Left ventricle myocardium inferior (tissue), 1 donor: ENCODE data around the gene CARD8. TPM values are rescaled to one million over a fixed set of nuclear protein-coding genes. Genes with fewer than 3 reads are reported as not detected.
A peak's percentile ranks its signal among the peaks of the same experiment; 100 is the strongest.

ENCODE experiments used
- DNase-seq: peaks from one replicate; pipeline ENCODE4 v3.0.0-alpha.2; 2020
- H3K27ac ChIP-seq: fragments of 200-600 bp; replicated peaks from 2 replicates; pipeline ENCODE4 v1.8.0; 2021
- H3K27me3 ChIP-seq: fragments of 200-600 bp; 2 replicates; pipeline ENCODE4 v1.8.0; 2021; ENCODE audit warnings: low read depth
- H3K36me3 ChIP-seq: fragments of 200-600 bp; 2 replicates; pipeline ENCODE4 v1.8.0; 2021
- H3K4me1 ChIP-seq: fragments of 200-600 bp; 2 replicates; pipeline ENCODE4 v1.8.0; 2021
- H3K4me3 ChIP-seq: fragments of 200-600 bp; 2 replicates; pipeline ENCODE4 v1.8.0; 2021; ENCODE audit warnings: mild to moderate bottlenecking, moderate library complexity
- H3K9me3 ChIP-seq: fragments of 200-600 bp; replicated peaks from 2 replicates; pipeline ENCODE4 v1.8.0; 2021
- CTCF ChIP-seq: fragments of 200-600 bp; IDR thresholded peaks from 2 replicates; pipeline ENCODE4 v1.8.0; 2021; ENCODE audit warnings: antibody characterized with exemption, mild to moderate bottlenecking, borderline replicate concordance
- intact Hi-C: fragments of 100-400 bp; cut with micrococcal nuclease; formaldehyde crosslinking; loops from one replicate; pipeline ENCODE4 v1.11.0; 2022
- total RNA-seq: library from RNA; stranded (reverse); fragmentation: NEBNext Ultra II Directional; extraction: Animal tissue kit (Norgen Biotek cat#: 25700); gene quantifications from one replicate; pipeline ENCODE4 v1.2.1, GENCODE V29; 2021
- donor health status: DM: no; HTN: yes; CAD: no; lungs with severe emphysema.

Gene CARD8
- total RNA-seq, 1 donor from 2014 or later, result 33.3 TPM

GRCh38 chr19:48174445-48175030, 81.2 kb downstream of the CARD8 start:
- Histone ChIP-seq H3K4me1 (peaks cover 19% of the 10 kb centered on the region), H3K27ac (no peak overlapping the region), H3K36me3 (peaks cover 34% of the 10 kb centered on the region), H3K4me3 (no peak overlapping the region), H3K27me3 (no peaks in the 10 kb centered on the region), H3K9me3 (no peaks in the 10 kb centered on the region)
- TF ChIP-seq CTCF, result no peak
- DNase-seq, result no peak
- intact Hi-C loops, result no loop called here

- no peak for DNase-seq
- TF ChIP-seq CTCF, result no peak
- no peaks in the 10 kb centered on the region for H3K9me3 ChIP-seq
- peaks cover 24% of the 10 kb centered on the region for H3K4me1 ChIP-seq
- H3K4me3 ChIP-seq, result peak overlapping the region; percentile 95
- H3K27me3 ChIP-seq, result no peaks in the 10 kb centered on the region
- peaks cover 34% of the 10 kb centered on the region for H3K36me3 ChIP-seq
- H3K27ac ChIP-seq, result no peak overlapping the region
- intact Hi-C loops, result no loop called here
Observed at GRCh38 chr19:48171710-48172109, 84.0 kb downstream of the CARD8 start.

DNA sequence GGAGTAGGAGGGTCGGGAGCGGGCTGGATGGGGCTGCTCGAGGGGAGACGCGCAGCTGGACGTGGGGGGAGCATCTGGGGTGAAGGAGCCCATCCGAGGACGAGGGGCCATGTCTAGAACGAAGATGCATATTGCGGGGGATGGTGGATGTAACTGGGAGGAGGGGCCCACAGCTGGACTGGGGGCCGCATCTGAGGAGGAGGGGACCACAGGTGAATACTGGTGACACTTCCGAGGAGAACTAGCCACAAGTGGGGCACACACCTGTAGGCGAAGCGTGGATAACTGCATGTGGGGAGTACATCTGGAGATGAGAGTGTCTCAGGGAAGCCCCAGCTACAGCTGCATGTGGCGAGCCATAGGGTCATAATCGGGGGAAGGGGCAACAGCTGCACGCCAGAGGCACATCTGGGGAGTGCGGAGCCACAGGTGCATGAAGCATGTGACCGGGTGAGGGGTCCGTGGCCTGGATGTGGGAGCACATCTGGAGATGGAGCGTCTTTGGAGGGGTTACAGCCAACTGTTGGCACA, 84.8 kb downstream of the CARD8 start:
- H3K4me3 ChIP-seq, result peak overlapping the region; percentile 95
- TF ChIP-seq CTCF, result no peak
- no peaks in the 10 kb centered on the region for H3K27me3 ChIP-seq
- peaks cover 24% of the 10 kb centered on the region for H3K4me1 ChIP-seq
- H3K27ac ChIP-seq, result peak overlapping the region; percentile 98
- peaks cover 34% of the 10 kb centered on the region for H3K36me3 ChIP-seq
- intact Hi-C loops, result no loop called here
- no peak for DNase-seq
- no peaks in the 10 kb centered on the region for H3K9me3 ChIP-seq

GRCh38 chr19:48169939-48170803, 85.5 kb downstream of the CARD8 start, which contains the start of the genes LIG1 and ZSWIM9:
TSS of gene LIG1 (minus strand) at chr19:48170344. CDS start at chr19:48165566, 4,778 bp downstream.
TSS of gene ZSWIM9 (plus strand) at chr19:48170680. CDS start at chr19:48171803, 1,123 bp downstream.
- H3K4me3 ChIP-seq, result peak within 1 kb of the TSS; percentile 95
- peak; percentile 91 for DNase-seq
- peak within 1 kb of the TSS; percentile 98 for H3K27ac ChIP-seq
- no peaks in the 10 kb centered on the region for H3K27me3 ChIP-seq
- TF ChIP-seq CTCF, result peak; percentile 29
- intact Hi-C loops, result no loop called here
- H3K9me3 ChIP-seq, result no peaks in the 10 kb centered on the region
- peaks cover 32% of the 10 kb centered on the region for H3K36me3 ChIP-seq
- H3K4me1 ChIP-seq, result peaks cover 24% of the 10 kb centered on the region

DNA sequence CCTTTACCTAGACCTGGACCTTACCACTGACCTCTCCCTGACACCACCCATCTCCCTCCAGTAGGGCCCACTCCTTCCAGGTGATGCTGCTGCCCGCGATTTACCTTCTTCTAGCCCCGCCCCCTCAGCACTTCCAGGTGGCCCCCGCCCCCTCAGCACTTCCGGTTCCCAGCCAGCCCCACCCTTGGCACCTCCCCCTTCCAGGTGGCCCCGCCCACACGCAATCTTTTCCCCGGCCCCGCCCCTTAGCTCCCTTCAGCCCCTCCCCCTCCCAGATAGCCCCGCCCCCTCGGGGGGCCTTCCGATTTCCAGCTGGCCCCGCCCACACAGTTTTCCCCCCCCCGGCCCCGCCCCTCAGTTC, 86.2 kb downstream of the CARD8 start:
- peak; percentile 64 for DNase-seq
- Histone ChIP-seq H3K27me3 (no peaks in the 10 kb centered on the region), H3K36me3 (peaks cover 26% of the 10 kb centered on the region), H3K27ac (peak overlapping the region; percentile 98), H3K9me3 (no peaks in the 10 kb centered on the region), H3K4me3 (peak overlapping the region; percentile 95), H3K4me1 (peaks cover 24% of the 10 kb centered on the region)
- TF ChIP-seq CTCF, result no peak
- intact Hi-C loops, result no loop called here
